NCI-H2029 (cell line): ENCODE measurements around the gene GPC5.
A peak's percentile ranks its signal among the peaks of the same experiment; 100 is the strongest.

ENCODE experiments used
- DNase-seq: peaks from one replicate; lab custom pipeline; 2025; lab: John Stamatoyannopoulos, UW

The GPC5 gene

DNA sequence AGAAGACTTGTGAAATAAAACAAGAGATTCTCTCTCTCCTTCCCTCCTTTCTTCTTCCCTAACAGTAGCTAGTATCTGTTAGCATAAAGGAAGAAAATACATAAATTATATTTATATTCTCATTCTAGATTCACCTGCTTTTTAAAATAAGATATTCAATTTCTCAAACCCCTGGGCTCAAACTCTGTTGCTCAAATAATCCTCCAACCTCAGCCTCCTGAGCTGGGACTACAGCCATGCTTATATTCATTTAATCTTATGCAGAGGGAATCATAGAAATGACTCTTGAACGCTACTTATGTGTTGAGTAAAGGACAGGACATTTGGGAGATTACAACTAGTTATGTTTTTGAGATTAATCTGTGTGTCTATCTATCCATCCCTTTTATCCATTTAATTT is 56.2 kb downstream of the GPC5 start:
- DNase-seq: no peak

DNA sequence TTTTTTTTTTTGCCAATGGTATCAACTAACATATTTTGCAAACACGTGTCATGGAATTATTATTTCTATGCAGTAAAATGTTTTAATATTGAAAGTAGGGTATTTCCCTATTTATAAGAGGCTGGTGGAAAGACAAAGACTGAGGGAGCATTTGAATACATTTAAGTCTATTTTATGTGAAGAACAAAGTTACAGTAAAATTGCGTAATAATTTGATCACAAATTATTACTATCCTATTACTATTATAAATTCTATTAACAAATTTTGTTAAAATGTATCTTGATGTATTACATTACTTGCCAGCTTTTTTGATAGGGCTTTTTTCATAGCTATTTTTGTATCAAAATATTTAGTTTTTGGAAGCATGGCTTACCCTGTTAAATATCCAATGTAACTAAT is 58.4 kb downstream of the GPC5 start:
- DNase-seq: no peak

DNA sequence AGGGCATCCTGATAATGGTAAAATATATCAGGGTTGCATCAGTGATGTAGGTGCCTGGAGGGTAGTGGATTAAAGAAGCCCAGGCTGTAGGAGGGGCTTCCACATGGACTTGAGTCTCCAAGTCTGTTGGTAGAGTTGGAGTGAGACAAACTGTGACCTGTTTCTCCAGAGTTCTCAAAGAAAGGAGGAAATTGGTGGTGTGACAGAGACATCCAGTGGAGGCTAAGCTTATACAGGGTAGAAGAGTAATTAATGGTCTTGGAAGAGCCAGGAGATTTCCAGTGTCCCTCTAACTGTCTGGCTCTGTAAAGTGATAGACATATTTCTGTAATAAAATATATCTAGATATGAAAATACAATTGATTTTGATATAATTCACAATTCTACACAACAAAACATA is 61.1 kb downstream of the GPC5 start:
- no peak for DNase-seq

DNA sequence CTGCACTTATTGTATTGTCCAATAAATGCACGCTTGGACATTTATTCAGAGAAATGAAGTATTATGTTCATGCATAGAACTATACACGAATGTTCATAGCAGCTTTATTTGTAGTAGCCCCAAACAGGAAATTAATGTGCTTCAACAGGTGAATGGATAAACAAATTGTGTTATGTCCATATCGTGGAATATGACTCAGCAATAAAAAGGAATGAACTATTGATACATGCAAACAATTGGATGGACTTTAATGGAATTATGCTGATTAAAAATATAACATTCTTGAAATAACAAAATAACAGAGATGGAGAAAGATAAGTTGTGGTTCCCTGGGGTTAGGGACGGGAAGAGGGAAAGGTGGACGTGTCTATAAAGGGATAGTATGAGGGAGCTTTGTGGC is 65.9 kb downstream of the GPC5 start:
- DNase-seq: no peak

DNA sequence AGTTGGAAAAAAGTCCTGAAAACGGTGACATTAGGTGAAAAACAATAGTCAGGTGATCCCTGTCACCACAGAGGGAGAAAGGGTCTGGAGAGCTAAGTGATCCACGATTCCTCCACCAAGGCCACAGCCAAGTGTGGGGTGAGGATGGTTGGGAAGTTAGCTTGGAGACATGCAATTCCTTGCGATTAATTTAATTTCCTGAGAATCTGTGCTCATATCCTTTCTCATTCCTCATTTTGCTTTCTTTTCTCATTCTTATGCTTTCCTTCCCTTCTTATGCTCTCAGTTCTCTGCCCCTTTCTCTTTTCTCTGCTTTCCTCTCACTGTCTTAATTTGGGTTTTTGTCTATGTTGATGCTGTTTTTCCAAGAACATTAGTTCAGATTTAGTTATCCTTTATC is 68.8 kb downstream of the GPC5 start:
- DNase-seq: no peak

DNA sequence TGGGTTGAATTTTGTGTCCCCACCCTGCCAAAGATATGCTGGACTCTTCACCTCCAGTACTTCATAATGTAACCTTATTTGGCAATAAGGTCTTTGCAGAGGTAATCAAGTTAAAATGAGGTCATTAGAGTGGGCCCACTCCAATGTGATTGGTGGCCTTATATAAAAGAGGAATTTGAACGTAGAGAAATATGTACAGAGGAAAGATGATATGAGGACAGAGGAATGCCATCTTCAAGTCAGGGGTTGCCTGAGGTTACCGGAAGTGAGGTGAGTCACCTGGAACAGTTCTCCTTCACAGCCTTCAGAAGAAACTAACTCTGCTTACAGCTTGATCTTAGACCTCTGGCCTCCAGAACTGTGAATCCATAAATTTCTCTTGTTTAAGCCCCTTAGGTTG is 69.9 kb downstream of the GPC5 start:
- no peak for DNase-seq

DNA sequence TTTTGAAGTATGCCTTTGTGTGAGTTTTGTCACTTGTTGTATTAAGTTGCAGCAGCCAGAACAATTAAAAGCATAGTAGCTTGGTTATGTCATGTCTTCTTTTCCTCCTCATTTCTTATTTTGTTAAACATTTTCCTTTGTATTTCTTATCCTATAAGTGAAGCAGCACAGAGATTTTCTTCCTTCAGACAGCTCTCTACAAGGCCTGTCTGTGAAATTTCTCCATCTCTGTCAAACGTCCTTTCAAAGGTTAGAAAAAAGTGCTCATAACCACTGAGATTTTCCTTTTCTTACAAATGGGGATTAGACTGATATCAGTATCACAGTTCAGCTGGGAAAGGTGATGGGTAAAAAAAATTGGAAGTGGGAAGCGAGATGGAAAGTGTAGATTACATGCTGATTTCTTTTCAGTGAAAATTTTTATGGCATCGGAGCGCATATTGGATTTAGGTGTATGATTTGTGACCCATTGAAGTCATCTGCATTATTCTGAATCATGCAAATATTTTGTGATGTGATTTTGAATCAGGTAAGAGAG is 71.7 kb downstream of the GPC5 start:
- no peak for DNase-seq

DNA sequence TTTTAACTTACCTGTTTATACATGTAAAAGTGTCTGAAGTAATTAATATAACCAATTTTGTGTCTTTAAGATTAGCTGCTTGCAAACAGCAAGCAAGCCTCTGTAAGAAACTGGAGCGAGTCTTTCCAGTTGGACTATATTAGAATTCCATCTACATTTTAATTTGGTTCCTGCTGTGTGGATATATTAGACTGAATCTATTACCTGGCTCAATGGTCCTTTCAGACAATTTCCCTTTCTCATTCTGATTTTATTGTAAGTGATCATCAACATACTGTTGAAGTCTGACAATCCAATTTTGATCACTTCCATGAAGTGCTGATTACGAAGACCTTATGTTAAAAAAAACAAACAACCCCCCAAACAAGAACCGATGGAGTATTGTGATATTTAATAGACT is 72.3 kb downstream of the GPC5 start:
- no peak for DNase-seq

DNA sequence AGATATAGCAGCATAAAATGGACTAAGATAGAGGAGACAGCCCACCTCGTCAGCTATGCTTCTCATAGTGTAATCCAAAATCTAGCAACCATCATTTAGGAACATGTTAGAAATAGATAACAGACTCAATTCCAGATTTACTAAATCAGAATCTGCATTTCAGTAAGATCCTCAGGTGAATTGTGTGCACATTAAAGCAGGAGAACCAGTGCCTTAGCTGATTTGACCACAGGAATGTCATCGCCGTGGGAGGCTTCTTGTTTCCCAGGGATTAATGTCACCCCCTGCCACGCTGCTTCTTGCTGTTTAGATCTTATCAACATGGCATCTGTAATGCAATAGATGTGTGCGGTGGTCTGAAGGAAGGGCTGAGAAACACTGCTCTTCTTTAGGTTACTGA is 84.0 kb downstream of the GPC5 start:
- no peak for DNase-seq

DNA sequence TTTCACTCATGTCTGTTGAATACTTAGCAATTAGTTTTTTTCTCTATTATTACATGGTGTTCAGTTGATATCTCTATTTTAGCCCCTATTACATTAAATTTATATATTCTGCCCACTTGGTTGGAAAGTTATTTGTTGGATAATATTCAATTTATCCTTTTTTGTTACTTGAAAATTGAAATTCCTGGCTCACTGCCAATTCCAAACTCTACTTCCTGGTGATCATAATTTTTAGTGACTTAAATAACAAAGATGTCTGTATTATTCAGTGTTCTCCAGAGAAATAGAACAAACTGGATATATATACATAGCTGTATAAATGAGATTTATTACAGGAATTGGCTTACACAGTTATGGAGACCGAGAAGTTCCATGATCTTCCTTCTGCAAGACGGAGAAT is 93.6 kb downstream of the GPC5 start:
- DNase-seq: no peak

DNA sequence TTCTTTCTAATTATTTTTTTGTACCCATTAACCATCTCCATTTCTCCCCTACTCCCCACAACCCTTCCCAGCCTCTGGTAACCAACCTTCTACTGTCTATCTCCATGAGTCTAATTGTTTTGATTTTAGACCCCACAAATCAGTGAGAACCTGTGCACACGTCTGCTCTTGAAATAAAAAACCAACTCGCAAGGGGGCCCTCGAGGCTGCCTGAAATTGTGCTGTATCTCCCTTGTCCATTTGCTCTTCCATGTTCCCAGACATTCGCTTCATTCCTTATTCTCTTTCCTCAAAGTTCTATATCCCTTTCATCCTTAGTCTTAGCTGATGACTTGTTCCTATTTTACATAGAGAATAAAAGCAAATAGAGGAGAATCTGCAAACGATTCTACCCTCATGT is 95.0 kb downstream of the GPC5 start:
- no peak for DNase-seq

DNA sequence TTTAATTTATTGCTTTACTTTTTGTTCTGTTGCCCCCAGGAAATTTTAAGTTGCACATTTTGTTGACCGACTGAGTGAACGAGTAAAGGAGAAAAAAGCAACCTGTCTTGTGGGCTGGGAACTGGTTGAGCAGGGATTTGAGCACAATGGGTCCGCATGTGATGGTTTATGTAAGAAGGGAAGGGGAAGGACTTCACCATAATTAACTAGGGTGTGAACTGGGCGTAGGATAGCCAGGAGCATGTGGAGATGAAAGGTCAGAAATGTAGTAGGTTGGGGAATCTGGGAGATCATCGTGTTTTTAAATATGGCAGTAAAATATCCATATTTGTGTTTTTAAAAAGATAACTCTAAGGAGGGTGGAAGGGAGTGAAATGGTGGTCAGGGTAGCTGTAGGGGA is 99.9 kb downstream of the GPC5 start:
- DNase-seq: no peak

DNA sequence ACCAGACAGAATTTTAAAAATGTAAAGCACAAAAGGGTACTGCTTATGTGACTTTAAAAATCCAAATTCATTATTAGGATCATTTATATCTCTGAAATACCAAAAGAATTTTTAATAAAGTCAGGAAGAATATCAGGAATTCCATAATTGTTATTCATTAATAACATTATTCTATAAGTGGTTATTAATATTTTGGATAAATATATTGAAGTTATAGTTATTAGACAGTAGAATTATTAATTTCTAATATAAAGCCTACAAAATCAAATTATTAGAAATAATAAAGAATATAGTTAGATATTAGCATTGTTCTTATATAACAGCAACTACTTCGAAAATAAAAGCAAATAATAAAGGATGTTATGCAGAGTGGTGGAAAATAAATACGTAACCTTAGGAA is 105.8 kb downstream of the GPC5 start:
- DNase-seq: no peak

DNA sequence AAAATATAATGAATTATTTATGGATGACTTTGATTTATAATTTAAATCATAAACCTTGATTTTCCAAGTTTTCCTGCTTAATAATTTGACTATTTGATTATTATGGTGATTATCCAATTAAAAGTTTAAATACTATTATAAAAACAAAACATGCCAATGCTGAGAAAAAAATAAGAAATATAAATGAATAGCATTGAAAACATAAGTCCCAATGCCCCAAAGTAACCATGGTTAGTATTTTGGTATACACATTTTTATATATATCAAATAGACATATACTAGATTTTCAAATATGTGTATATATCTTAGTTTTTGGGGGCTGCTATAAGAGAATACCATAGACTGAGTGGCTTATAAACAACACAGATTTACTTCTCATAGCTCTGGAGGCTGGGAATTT is 108.3 kb downstream of the GPC5 start:
- DNase-seq: no peak

DNA sequence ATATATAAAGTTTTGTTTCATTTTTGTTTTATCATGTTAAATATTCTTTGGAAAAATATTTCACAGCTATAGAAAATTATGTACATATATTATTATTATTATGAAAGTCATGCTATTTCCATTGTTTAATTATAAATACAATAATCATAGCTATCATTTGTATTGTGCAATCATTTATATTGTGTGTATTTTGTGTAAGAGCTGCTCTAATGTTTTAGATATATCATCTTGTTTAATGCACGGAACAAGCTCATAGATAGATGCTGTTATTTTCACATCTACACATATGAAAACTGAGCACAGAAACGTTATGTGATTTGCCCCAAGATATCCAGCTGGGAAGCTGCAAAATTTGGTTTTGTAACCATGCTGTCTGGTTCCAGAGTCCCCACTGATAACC is 111.6 kb downstream of the GPC5 start:
- DNase-seq: no peak

DNA sequence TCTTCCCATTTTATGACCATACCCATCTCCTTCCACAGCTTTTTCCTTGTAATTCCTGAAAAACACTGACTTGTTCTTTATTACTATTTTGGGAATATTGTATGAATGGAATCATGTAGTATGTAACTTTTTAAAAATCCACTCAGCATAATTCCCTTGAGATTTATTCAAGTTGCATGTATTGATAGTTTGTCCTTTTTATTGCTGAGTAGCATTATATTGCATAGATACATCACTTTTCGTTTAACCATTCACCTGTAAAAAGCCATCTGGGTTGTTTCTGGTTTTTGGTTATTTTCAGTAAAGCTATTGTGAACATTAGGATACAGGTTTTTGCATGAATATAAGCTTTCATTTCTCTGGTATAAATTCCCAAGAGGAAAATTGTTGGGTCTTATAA is 115.4 kb downstream of the GPC5 start:
- DNase-seq: no peak

DNA sequence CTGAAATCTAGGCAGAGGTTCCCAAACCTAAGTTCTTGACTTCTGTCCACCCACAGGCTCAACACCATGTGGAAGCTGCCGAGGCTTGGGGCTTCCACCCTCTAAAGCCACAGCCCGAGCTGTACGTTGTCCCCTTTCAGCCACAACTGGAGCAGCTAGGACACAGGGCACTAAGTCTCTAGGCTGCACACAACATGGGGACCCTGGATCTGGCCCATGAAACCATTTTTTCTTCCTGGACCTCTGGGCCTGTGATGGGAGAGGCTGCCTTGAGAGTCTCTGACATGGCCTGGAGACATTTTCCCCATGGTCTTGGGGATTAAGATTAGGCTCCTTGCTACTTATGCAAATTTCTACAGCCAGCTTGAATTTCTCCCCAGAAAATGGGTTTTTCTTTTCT is 118.4 kb downstream of the GPC5 start:
- no peak for DNase-seq

DNA sequence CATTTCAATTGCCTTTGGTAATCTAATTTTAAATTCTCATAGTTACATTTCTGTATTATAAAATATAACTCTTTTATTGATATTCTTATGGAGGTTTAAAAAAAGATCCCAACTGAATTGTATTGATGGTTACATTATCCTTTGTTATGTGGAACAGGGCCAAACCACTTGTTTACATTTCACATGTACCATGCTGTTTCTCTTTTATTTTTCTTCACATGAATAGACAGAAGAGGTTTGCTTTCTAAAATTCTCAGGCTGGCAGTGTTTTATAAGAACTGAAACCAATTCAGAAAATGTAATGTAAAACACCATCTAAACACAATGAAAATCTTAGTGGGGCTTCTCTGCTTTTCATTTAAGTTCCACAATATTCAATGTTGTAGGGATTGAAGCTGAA is 122.5 kb downstream of the GPC5 start:
- DNase-seq: peak; percentile 84

DNA sequence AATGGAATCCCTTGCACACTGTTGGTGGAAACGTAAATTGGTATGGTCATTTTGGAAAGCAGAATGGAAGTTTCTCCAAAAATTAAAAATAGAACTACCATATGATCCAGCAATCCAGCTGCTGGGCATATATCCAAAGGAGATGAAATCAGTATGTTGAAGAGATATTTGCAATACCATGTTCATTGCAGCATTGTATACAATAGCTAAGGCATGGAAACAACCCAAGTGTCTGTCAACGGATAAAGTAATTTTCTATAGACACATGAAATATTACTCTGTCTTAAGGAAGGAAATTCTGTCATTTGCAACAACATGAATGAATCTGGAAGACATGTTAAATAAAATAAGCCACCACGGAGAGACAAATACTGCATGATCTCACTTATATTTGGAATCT is 124.7 kb downstream of the GPC5 start:
- no peak for DNase-seq

DNA sequence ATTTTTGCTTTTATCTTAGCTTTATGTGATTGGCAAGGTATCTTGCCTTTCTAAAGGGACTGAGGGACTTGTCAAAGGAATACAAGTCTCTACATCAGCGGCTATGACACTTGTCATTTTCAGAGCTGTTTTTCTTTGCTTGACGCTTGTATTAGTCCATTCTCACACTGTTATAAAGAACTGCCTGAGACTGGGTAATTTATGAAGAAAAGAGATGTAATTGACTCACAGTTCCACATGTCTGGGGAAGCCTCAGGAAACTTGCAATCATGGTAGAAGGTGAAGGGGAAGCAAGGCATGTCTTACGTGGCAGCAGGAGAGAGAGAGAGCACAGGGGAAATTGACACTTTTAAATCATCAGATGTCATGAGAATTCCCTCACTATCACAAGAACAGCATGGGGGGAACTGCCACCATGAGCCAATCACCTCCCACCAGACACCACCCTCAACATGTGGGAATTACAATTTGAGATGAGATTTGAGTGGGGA is 128.2 kb downstream of the GPC5 start:
- DNase-seq: no peak

DNA sequence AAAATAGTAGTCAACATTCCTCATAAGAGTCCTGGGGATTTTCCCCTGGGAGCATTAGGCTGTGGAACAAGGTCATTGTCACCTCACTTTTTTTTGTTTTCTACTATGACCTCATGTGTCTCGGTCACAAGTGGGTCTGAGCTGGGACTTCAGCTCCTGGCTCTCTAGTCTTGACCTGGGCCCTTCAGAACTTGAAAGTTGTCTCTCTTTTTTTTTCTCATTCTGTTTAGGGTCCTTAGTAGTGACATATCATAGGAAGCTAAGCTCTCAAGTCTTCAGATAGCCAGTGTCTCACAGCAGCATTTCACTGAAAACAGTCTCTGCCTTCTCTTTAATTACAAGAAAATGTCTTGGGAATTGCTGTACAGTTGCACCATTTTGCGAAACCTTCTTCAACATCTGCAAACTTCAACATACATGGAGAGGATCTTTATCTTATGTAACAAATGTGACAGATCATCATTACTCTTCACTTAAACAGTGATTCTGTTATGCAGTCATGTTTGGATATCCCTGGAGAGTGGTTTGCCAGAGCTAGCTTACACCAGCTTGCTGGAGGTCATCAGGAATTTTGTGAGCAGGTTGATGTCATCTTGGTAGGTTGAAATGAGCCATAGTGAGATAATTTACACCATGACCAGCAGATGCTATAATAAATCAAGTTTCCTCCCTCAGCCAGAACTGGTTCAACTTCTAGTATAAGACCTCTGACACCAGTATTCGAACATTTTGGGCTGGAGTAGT is 131.5 kb downstream of the GPC5 start:
- no peak for DNase-seq

DNA sequence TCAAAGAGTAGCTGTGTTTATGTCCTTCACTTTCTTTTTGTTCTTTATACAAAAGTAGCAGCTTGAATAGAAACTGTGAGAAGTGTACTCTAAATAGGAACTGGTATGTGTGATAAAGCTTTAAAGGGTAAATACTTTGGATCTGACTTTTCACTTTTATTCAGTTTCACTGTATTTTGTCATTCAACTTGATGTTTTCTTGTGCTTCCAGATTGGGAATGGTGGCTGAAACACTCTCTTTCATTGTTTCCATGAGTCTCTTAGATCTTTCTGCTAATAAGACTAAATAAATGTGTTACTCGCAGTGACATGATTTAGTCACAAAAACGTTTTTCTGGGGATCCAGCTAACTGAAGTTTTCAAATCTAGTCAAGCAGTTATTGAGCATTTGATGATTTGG is 133.2 kb downstream of the GPC5 start:
- DNase-seq: no peak

DNA sequence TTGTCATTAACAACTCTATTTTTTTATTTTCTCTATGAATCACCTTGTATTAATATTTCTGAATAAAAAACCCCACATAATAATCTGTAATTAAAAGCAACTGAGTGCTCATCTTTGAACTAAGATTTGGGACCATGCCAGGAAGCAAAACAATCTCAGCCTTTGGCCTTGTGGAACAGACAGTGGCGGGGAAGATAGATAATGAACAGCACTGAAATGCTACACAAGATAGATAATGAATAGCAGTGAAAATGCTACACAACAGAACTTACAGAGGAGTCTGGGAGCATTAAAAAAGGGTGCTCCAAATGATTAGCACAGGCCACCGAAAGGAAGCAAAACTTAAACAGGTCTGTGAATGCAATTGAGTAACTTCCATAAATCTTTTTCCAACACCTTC is 134.9 kb downstream of the GPC5 start:
- DNase-seq: no peak

DNA sequence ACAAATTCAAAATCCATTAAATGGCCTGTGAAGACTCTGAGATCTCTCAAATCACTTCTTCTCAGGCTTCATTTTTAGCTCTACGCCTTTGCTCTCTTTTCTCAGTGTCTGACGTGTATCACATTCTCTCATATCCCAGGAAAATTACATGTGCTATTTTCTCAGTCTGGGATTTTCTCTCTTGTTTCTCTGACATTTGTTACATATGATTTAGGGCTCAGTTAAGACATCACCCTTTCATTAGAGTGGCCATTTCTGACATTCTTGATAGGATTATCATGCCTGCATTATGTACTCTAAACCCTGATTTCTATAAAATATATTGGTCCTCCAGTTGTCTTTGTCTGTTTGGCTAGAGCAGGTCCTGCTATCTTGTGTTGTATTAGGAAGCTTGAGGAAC is 136.6 kb downstream of the GPC5 start:
- DNase-seq: no peak
